ENCODE data around the gene LAIR2.
"Not testable (repeated sequence)": the region's sequence is repeated elsewhere in the genome, so short reads cannot be mapped to it uniquely, and the experiment has no call there.

The LAIR2 gene

GRCh38 chr19:54493967-54494585 lies 8.6 kb upstream of the LAIR2 start:
- DNase-seq (ENCODE audit: low spot score), result no peak

DNA sequence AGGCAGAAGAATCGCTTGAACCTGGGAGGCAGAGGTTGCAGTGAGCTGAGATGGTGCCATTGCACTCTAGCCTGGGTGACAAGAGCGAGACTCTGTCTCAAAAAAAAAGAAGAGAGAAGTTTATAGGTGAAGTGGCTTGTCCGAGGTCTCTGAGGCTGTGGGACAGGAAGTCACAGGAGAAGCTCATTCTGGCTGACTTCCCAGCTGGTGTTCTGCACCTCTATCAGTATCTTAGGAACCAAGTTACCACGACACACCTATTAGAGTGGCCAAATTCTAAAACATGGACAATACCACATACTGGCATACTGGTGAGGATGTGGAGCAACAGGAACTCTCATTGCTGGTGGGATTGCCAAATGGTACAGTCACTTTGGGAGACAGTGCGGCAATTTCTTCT lies 7.3 kb upstream of the LAIR2 start:
- DNase-seq (ENCODE audit: low spot score), result not testable (repeated sequence)

DNA sequence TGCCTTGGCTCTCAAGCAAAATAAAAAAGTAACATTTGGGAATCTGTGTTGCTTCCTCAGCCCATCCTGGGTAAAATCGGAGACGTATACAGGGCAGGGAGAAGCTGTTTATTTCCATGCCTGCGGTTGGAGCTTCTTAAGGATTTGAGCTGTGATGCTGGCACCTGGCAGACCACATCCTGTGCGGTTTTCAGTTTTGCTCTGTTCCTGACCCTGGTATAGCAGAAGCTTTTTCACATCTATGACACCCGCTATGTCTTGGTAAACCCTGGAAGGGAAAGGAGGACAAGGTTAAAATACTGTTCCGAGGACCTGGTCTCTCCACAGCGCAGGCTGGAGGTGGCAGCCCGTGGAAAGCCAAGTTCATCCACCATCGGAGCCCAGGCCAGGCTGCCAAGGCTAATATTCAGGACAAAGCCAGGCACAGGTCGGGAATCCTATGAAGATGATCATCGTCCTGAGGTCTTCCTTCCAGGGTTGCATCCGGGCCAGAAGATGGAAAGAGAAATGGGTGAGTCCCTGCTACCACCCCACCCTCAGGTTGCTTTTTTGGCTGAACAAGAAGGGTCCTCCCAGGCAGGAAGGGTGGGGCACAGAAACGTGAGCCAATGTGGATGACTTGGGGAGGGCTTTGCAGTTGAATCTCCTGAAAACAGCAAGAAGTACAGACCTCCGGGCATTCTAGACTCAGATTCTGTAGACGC lies 4.7 kb upstream of the LAIR2 start:
- DNase-seq (ENCODE audit: low spot score), result not testable (repeated sequence)

GRCh38 chr19:54498451-54498772 lies 4.2 kb upstream of the LAIR2 start:
- DNase-seq (ENCODE audit: low spot score), result not testable (repeated sequence)

- not testable (repeated sequence) for DNase-seq (ENCODE audit: low spot score)
Measured at GRCh38 chr19:54505542-54505941, 2.9 kb downstream of the LAIR2 start.

DNA sequence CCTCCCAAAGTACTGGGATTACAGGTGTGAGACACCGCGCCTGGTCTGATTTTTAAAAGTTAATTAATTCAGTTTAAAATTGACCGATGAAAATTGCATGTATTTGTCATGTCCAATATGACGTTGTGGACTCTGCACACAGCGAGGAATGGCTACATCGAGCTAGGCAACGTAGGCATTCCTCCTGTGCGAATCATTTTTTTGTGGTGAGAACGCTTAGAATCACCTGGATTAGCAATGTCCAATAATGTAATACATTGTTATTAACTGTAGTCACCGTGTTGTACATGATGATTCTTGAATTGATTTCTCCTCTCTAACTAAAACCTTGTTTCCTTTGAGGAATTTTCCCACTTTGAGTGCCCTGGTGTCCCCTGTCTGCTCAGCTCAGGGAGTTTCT lies 3.4 kb downstream of the LAIR2 start:
- DNase-seq (ENCODE audit: low spot score), result no peak

DNA sequence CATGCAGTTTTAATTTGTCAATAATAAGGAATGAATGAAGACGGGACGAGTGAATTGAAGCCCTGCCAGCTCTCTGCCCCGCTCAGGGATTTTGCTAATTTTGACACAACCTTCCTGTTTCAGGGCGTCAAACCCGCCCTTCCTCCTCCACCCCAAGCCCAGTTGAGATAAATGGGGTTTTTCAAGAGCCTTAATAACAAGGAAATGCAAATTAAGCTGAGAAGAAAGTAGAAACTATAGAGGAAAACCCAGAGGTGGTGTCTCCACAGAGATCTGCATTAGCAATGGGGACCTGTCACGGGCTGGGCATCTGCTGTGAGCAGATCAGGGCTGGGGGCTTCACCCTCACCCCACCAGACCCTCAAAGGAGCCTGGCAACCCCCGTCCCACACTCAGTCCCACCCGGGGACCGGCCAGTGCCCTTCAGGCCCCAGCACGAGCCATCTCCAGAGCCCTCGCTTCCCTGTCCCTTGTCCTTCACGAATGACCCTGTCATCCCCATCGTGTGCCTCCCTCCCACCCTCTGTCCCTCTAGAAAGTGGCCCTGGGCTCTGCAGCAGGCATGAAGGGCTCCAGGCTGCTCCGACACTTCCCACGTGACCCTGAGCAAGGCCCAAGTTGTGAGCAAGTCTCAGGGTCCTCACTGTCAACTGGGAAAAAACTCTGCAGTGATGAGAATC lies 4.5 kb downstream of the LAIR2 start:
- DNase-seq (ENCODE audit: low spot score), result not testable (repeated sequence)

DNA sequence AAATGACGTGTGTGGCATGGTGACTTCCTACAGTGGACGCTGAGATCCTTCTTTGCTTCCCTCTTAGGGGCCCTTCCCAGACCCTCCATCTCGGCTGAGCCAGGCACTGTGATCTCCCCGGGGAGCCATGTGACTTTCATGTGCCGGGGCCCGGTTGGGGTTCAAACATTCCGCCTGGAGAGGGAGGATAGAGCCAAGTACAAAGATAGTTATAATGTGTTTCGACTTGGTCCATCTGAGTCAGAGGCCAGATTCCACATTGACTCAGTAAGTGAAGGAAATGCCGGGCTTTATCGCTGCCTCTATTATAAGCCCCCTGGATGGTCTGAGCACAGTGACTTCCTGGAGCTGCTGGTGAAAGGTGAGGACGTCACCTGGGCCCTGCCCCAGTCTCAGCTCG lies 5.2 kb downstream of the LAIR2 start:
- no peak for DNase-seq (ENCODE audit: low spot score)

DNA sequence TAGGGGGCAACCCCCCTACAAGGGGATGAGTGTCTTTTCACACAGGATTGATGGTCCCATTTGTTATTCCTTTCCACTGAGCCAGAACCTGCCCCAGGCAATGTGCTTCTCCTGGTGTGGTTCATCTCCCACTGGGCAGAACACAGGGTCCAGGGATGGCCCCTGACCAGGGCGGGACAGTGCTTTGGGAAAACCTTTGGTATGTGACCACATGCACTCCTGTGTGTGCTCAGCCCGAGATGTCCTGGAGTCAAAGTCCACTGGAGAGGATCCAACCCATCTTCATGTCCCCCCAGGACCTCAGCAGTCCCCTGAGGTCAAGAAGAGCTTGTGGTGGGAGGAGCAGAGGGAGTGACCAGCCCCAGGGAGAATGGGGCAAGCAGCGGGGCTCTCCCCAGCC lies 5.9 kb downstream of the LAIR2 start:
- not testable (repeated sequence) for DNase-seq (ENCODE audit: low spot score)

GRCh38 chr19:54509200-54509940 lies 6.7 kb downstream of the LAIR2 start:
- not testable (repeated sequence) for DNase-seq (ENCODE audit: low spot score)

DNA sequence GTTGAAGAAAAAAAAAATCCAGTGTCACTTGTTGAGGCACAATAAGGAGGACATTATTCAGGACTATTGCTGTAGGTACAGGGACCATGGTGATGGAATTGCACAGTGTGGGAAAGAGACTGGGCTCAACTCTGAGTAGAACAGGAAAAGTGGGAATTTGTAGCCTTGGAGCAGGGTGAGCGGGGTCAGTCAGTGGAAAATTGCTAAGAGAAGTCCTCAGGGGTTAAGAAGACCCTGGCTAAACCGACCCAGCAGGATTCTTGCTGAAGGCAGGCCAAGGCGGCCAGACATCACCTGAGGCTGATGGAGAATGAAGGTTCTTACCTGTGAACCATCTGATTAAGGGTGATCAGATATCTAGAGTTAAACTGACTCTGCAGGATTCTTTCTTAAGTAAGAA lies 12.5 kb downstream of the LAIR2 start:
- DNase-seq (ENCODE audit: low spot score), result no peak

- DNase-seq (ENCODE audit: low spot score), result peak; percentile 40
Measured at GRCh38 chr19:54517483-54517882, 14.9 kb downstream of the LAIR2 start.

GRCh38 chr19:54518844-54519243 lies 16.2 kb downstream of the LAIR2 start:
- DNase-seq (ENCODE audit: low spot score), result no peak

- peak; percentile 61 for DNase-seq (ENCODE audit: low spot score)
Measured at GRCh38 chr19:54521022-54521859, 18.6 kb downstream of the LAIR2 start.

DNA sequence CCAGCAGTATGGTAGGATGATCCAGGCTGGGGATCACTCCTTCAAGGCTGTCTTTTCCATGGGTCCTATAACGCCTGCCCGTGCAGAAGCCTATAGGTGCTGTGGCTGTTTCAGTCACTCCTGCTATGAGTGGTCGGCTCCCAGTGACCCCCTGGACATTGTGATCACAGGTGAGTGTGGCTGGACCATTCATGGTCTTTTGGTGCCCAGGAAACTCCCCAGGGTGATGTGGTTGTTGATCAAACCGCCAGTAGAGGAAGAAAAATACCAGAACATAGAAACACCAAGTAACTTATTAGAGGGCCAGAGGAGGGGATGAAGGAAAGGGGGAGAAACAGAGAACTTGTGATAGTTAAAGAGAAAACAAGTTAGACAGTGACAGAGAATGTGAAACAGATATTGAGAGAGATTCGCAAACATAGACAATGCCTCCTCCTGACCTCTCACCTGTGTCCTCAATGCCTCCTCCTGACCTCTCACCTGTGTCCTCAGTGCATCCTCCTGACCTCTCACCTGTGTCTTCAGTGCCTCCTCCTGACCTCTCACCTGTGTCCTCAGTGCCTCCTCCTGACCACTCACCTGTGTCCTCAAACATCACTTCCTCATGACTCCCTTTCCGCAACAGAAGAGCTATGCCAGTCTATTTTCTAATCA lies 19.4 kb downstream of the LAIR2 start:
- no peak for DNase-seq (ENCODE audit: low spot score)

DNA sequence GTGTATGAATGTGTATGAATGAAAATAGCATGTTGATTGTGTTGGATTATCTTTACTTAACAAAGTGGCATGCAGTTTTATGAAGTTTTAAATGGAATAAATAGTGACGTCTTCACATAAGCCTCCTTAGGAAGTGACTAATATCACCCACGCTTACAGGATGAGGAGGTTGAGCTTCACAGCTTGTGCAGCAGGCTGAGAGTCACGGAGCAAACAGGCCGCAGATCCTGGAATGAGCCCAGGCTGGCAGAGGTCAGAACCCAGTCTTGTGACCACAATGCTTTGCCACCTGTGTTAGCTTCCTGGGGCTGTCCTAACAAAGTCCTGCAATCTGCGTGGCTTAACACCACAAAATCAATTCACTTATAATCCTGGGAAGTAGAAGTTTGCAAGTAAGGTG lies 20.8 kb downstream of the LAIR2 start:
- DNase-seq (ENCODE audit: low spot score), result peak; percentile 21

- no peak for DNase-seq (ENCODE audit: low spot score)
Measured at GRCh38 chr19:54525636-54526035, 23.0 kb downstream of the LAIR2 start.

GRCh38 chr19:54526972-54527371 lies 24.3 kb downstream of the LAIR2 start:
- DNase-seq (ENCODE audit: low spot score), result no peak

GRCh38 chr19:54530866-54531265 lies 28.2 kb downstream of the LAIR2 start:
- no peak for DNase-seq (ENCODE audit: low spot score)

GRCh38 chr19:54532528-54532927 lies 29.9 kb downstream of the LAIR2 start:
- DNase-seq (ENCODE audit: low spot score), result peak; percentile 64

DNA sequence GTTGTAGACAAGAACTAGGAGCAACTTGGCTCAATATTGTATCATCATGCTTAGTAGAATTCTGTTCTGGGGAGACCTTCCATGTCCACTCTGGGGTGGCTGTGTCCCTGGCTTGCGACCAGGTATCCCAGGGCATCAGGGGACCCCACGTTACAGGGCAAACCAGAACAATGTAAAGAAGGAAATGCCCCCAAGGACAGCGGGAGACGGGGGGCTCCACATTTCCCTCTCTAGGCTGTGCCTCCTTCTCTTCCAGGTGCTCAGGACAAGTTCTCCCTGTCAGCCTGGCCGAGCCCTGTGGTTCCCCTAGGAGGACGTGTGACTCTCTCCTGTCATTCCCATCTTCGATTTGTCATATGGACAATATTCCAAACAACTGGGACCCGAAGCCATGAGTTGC lies 30.8 kb downstream of the LAIR2 start:
- no peak for DNase-seq (ENCODE audit: low spot score)

Data from pons (tissue), 1 donor.